ENCODE results near the gene EDAR.

EDAR gene

GRCh38 chr2:109006971-109007370 lies 18.0 kb upstream of the EDAR start:
- Histone ChIP-seq H3K4me3 (replicated peaks; ENCODE audit: insufficient read depth, low read length) (no peak overlapping the region), H3K27ac (replicated peaks) (no peak overlapping the region), H3K27me3 (ENCODE audit: insufficient read depth, poor library complexity, severe bottlenecking) (no peaks in the 10 kb centered on the region)
- DNase-seq (ENCODE audit: low read depth in 1 of 2, low spot score in 1 of 2) = no peak
- TF ChIP-seq REST (IDR thresholded peaks at IDR 0.05; ENCODE audit: insufficient replicate concordance, low read depth) (no peak), CTCF (IDR thresholded peaks at IDR 0.05; ENCODE audit: insufficient read depth, low read length) (no peak), SPI1 (IDR thresholded peaks at IDR 0.05; ENCODE audit: borderline replicate concordance, low read depth) (no peak), POLR2AphosphoS5 (IDR thresholded peaks at IDR 0.05; ENCODE audit: low read depth) (no peak), GABPA (IDR thresholded peaks at IDR 0.05; ENCODE audit: low read depth) (no peak)

GRCh38 chr2:109005686-109006204 lies 16.7 kb upstream of the EDAR start:
- H3K27ac ChIP-seq (replicated peaks) = no peak overlapping the region
- H3K27me3 ChIP-seq (ENCODE audit: insufficient read depth, poor library complexity, severe bottlenecking) = no peaks in the 10 kb centered on the region
- TF ChIP-seq SPI1 (IDR thresholded peaks at IDR 0.05; ENCODE audit: borderline replicate concordance, low read depth) (no peak), CTCF (IDR thresholded peaks at IDR 0.05; ENCODE audit: insufficient read depth, low read length) (no peak), GABPA (IDR thresholded peaks at IDR 0.05; ENCODE audit: low read depth) (no peak), REST (IDR thresholded peaks at IDR 0.05; ENCODE audit: insufficient replicate concordance, low read depth) (no peak), POLR2AphosphoS5 (IDR thresholded peaks at IDR 0.05; ENCODE audit: low read depth) (no peak)
- H3K4me3 ChIP-seq (replicated peaks; ENCODE audit: insufficient read depth, low read length) = no peak overlapping the region
- DNase-seq (ENCODE audit: low read depth in 1 of 2, low spot score in 1 of 2) = no peak

- Histone ChIP-seq H3K27me3 (ENCODE audit: insufficient read depth, poor library complexity, severe bottlenecking) (no peaks in the 10 kb centered on the region), H3K4me3 (replicated peaks; ENCODE audit: insufficient read depth, low read length) (no peak overlapping the region), H3K27ac (replicated peaks) (no peak overlapping the region)
- DNase-seq (ENCODE audit: low read depth in 1 of 2, low spot score in 1 of 2) = no peak
- TF ChIP-seq CTCF (IDR thresholded peaks at IDR 0.05; ENCODE audit: insufficient read depth, low read length) = no peak
- TF ChIP-seq GABPA (IDR thresholded peaks at IDR 0.05; ENCODE audit: low read depth) = no peak
- no peak for TF ChIP-seq REST (IDR thresholded peaks at IDR 0.05; ENCODE audit: insufficient replicate concordance, low read depth)
Observed at GRCh38 chr2:109001201-109001600, 12.2 kb upstream of the EDAR start.
